ENCODE measurements around the gene GFAP. TPM values are rescaled to one million over a fixed set of nuclear protein-coding genes. Genes with fewer than 3 reads are reported as not detected.
A peak's percentile ranks its signal among the peaks of the same experiment; 100 is the strongest.

GFAP gene
- total RNA-seq, 1 donor from 2014 or later, result not detected

DNA sequence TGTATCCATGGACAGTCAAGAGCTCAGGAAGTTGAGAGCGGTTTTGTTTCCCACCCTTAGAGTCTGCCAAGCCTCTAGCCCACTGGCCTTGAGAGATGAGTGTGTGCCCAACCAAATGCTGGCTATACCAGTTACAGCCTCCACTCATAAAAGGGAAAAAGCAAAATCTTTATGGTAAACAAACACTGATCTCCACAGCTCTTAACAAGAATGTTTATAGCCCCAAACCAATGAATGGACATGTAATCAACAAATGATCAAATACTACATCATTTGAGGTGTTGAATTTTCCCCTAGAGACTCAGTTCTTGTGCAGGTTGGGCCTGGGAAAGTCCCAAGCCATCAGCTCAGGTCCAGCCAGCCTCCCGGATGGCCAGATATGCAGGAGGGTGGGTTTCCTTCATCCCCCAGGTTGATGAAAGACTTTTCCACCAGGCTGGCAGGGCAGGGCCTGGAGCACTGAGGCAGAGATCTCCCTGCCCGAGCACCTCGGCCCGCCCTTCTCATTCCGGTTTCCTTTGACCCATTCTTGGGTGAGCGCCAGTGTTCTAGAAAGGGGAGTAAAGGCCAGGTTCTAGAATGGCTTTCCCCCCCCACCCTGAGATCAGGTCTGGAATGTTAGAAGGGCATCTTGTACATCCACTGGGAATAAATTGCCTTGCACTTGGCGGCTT lies 12.2 kb downstream of the GFAP start:
- no peaks in the 10 kb centered on the region for H3K36me3 ChIP-seq
- TF ChIP-seq CTCF (IDR thresholded peaks at IDR 0.05), result no peak
- intact Hi-C loops (cut with DNase I), result no loop called here
- no peaks in the 10 kb centered on the region for H3K9me3 ChIP-seq
- no peak overlapping the region for H3K27ac ChIP-seq
- no peak overlapping the region for H3K4me3 ChIP-seq
- ATAC-seq (no peak), DNase-seq (no peak)
- H3K4me1 ChIP-seq, result peaks cover 21% of the 10 kb centered on the region
- no peaks in the 10 kb centered on the region for H3K27me3 ChIP-seq

- H3K27me3 ChIP-seq, result no peaks in the 10 kb centered on the region
These were observed 13.1 kb downstream of the GFAP start for GRCh38 chr17:44902135-44902760.

GRCh38 chr17:44901411-44901921 lies 13.8 kb downstream of the GFAP start:
- Histone ChIP-seq H3K27ac (no peak overlapping the region), H3K27me3 (no peaks in the 10 kb centered on the region), H3K36me3 (peaks cover 4% of the 10 kb centered on the region), H3K4me1 (peaks cover 29% of the 10 kb centered on the region), H3K9me3 (no peaks in the 10 kb centered on the region), H3K4me3 (no peak overlapping the region)
- DNase-seq, result no peak
- ATAC-seq, result no peak
- no peak for TF ChIP-seq CTCF (IDR thresholded peaks at IDR 0.05)
- intact Hi-C loops (cut with DNase I), result no loop called here

More at GRCh38 chr17:44902135-44902760, 13.1 kb downstream of the GFAP start:
- TF ChIP-seq CTCF (IDR thresholded peaks at IDR 0.05), result no peak
- no peaks in the 10 kb centered on the region for H3K36me3 ChIP-seq
- no peak overlapping the region for H3K27ac ChIP-seq
- H3K9me3 ChIP-seq, result no peaks in the 10 kb centered on the region
- no peak overlapping the region for H3K4me3 ChIP-seq
- intact Hi-C loops (cut with DNase I), result no loop called here
- H3K4me1 ChIP-seq, result peaks cover 29% of the 10 kb centered on the region
- ATAC-seq, result no peak
- DNase-seq, result no peak

DNA sequence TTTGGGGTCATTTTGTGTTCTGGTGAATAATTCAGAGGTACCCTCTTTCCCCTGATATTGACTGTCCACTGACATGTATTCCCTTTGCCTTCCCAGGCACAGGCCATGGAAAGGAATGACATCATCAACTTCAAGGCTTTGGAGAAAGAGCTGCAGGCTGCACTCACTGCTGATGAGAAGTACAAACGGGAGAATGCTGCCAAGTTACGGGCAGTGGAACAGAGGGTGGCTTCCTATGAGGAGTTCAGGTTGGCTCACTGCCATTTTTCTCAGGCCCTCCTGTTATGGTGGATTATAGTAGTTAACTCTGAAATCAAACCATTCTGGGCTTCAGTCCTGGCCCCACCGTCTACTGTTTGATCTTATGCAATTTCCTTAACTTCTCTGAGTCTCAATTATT lies 14.4 kb downstream of the GFAP start:
- H3K4me1 ChIP-seq, result peaks cover 29% of the 10 kb centered on the region
- peaks cover 9% of the 10 kb centered on the region for H3K36me3 ChIP-seq
- DNase-seq, result no peak
- no peak for TF ChIP-seq CTCF (IDR thresholded peaks at IDR 0.05)
- no peak for ATAC-seq
- H3K4me3 ChIP-seq, result no peak overlapping the region
- no peak overlapping the region for H3K27ac ChIP-seq
- no peaks in the 10 kb centered on the region for H3K9me3 ChIP-seq
- no peaks in the 10 kb centered on the region for H3K27me3 ChIP-seq
- intact Hi-C loops (cut with DNase I), result no loop called here

DNA sequence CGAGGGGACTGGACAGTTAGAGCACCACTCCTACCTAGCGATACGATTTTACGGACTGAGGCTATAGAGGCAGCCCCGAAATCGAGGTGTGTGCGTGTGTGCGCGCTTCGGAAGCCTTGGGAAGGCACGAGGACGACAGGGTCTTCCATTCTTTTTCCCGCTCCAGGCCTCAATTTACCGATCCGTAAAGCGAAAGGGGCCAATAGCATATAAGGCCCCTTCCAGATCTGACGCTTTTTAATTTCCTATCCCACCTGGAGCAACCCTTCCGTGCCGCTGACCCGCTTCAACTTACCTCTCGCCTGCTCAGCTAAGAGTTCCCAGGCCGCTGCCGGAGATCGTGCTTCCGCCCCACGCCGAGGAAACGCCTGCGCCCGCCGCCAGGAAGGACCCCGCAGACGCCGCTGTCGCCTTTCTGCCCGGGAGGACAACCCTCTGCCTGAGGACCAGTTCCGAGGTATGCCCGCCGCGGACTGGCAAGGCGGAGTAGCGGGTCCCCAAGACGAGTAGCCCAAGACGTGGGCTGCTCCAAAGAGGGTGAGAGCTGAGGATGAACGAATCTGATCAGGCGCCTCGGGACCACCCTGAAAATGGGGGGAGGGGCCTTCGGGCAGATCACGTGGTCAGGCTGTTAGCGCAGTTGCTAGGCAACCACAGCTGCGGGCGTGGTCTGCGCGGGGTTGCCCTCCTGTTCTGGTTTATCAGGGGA lies 16.1 kb downstream of the GFAP start, which contains the start of gene EFTUD2:
Gene EFTUD2 (minus strand): TSS at position 372 of the 709 bp plus-strand sequence. CDS start 4,924 bp downstream, outside the sequence.
- H3K9me3 ChIP-seq, result no peaks in the 10 kb centered on the region
- H3K4me1 ChIP-seq, result peaks cover 29% of the 10 kb centered on the region
- ATAC-seq, result peak; percentile 96
- intact Hi-C loops (cut with DNase I), result no loop called here
- H3K27me3 ChIP-seq, result no peaks in the 10 kb centered on the region
- DNase-seq, result peak; percentile 96
- peak within 1 kb of the TSS; percentile 99 for H3K27ac ChIP-seq
- H3K36me3 ChIP-seq, result peaks cover 14% of the 10 kb centered on the region
- TF ChIP-seq CTCF (IDR thresholded peaks at IDR 0.05), result no peak
- H3K4me3 ChIP-seq, result peak within 1 kb of the TSS; percentile 90
